Measurements from ENCODE around the gene SMG6.
"Not testable (repeated sequence)": the region's sequence is repeated elsewhere in the genome, so short reads cannot be mapped to it uniquely, and the experiment has no call there.

The SMG6 gene

GRCh38 chr17:2174468-2175293 is 128.9 kb downstream of the SMG6 start:
- peak; percentile 84 for DNase-seq

GRCh38 chr17:2174014-2174413 is 129.6 kb downstream of the SMG6 start:
- no peak for DNase-seq

GRCh38 chr17:2172999-2173398 is 130.6 kb downstream of the SMG6 start:
- DNase-seq, result peak; percentile 41

- DNase-seq, result peak; percentile 94
Measured at GRCh38 chr17:2172077-2172851, 131.3 kb downstream of the SMG6 start.

GRCh38 chr17:2171702-2172076 is 131.9 kb downstream of the SMG6 start:
- peak; percentile 54 for DNase-seq

GRCh38 chr17:2170023-2170422 is 133.6 kb downstream of the SMG6 start:
- no peak for DNase-seq

- DNase-seq, result not testable (repeated sequence)
Measured at GRCh38 chr17:2165723-2166122, 137.9 kb downstream of the SMG6 start.

- DNase-seq, result no peak
Measured at GRCh38 chr17:2158396-2158780, 145.2 kb downstream of the SMG6 start.

GRCh38 chr17:2157675-2158395 is 145.8 kb downstream of the SMG6 start:
- DNase-seq, result no peak

GRCh38 chr17:2157081-2157480 is 146.5 kb downstream of the SMG6 start:
- no peak for DNase-seq

GRCh38 chr17:2156666-2157065 is 146.9 kb downstream of the SMG6 start:
- no peak for DNase-seq

GRCh38 chr17:2155573-2155972 is 148.0 kb downstream of the SMG6 start:
- DNase-seq, result no peak

GRCh38 chr17:2151358-2152033 is 152.1 kb downstream of the SMG6 start:
- no peak for DNase-seq

- no peak for DNase-seq
Measured at GRCh38 chr17:2150806-2151205, 152.8 kb downstream of the SMG6 start.

GRCh38 chr17:2149934-2150333 is 153.7 kb downstream of the SMG6 start:
- no peak for DNase-seq

- DNase-seq, result no peak
Measured at GRCh38 chr17:2146132-2146871, 157.3 kb downstream of the SMG6 start.

GRCh38 chr17:2144701-2145100 is 158.9 kb downstream of the SMG6 start:
- no peak for DNase-seq

GRCh38 chr17:2143332-2143731 is 160.3 kb downstream of the SMG6 start:
- DNase-seq, result no peak

GRCh38 chr17:2142682-2143081 is 160.9 kb downstream of the SMG6 start:
- DNase-seq, result not testable (repeated sequence)

- DNase-seq, result no peak
Measured at GRCh38 chr17:2140683-2141082, 162.9 kb downstream of the SMG6 start.

GRCh38 chr17:2138761-2139160 is 164.8 kb downstream of the SMG6 start:
- DNase-seq, result no peak

GRCh38 chr17:2138318-2138717 is 165.3 kb downstream of the SMG6 start:
- DNase-seq, result no peak

Measured in right hindlimb (tissue), 1 donor.